ENCODE data around the gene TWF2.
"Not testable (repeated sequence)": the region's sequence is repeated elsewhere in the genome, so short reads cannot be mapped to it uniquely, and the experiment has no call there.

The TWF2 gene

GRCh38 chr3:52238761-52239701 lies at the start of gene TWF2:
TWF2 (minus strand) TSS chr3:52239158; CDS start chr3:52239016, 142 bp downstream.
- no peaks in the 10 kb centered on the region for H3K9me3 ChIP-seq (ENCODE audit: severe bottlenecking)
- ATAC-seq (ENCODE audit: low read depth) = peak; percentile 58

DNA sequence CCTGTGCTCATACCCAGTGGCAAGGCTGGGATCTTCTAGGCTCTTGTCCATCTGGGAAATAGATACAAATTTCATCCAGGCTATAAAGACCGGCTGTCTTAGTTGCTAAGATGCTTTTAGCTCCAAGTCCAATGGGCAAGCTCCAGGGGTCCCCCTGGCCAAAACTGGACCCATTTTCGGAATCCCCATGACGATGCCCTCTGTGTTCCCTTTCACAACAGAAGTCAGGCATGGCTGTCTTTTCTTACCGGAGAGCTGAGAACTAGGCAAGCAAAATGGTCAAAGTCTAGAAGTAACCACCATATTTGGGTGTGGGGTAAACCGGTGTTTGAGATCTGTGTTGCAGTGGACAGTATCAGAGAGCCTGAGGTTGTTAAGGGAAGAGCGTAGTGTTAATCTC lies 49.7 kb upstream of the TWF2 start:
- Histone ChIP-seq H3K36me3 (ENCODE audit: low read depth) (no peaks in the 10 kb centered on the region), H3K9me3 (ENCODE audit: severe bottlenecking) (no peaks in the 10 kb centered on the region), H3K27me3 (ENCODE audit: insufficient read depth, poor library complexity, severe bottlenecking) (no peaks in the 10 kb centered on the region), H3K4me1 (ENCODE audit: insufficient read depth, poor library complexity, severe bottlenecking) (peaks cover 10% of the 10 kb centered on the region), H3K27ac (ENCODE audit: poor library complexity, severe bottlenecking) (peak overlapping the region; percentile 86), H3K4me3 (ENCODE audit: severe bottlenecking) (peak overlapping the region; percentile 86)
- DNase-seq (ENCODE audit: low spot score) (no peak), ATAC-seq (ENCODE audit: low read depth) (no peak)
- TF ChIP-seq, protein P1, sequence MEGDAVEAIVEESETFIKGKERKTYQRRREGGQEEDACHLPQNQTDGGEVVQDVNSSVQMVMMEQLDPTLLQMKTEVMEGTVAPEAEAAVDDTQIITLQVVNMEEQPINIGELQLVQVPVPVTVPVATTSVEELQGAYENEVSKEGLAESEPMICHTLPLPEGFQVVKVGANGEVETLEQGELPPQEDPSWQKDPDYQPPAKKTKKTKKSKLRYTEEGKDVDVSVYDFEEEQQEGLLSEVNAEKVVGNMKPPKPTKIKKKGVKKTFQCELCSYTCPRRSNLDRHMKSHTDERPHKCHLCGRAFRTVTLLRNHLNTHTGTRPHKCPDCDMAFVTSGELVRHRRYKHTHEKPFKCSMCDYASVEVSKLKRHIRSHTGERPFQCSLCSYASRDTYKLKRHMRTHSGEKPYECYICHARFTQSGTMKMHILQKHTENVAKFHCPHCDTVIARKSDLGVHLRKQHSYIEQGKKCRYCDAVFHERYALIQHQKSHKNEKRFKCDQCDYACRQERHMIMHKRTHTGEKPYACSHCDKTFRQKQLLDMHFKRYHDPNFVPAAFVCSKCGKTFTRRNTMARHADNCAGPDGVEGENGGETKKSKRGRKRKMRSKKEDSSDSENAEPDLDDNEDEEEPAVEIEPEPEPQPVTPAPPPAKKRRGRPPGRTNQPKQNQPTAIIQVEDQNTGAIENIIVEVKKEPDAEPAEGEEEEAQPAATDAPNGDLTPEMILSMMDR (IDR thresholded peaks at IDR 0.05; ENCODE audit: poor library complexity, severe bottlenecking) = no peak

More at GRCh38 chr3:52238761-52239701, at the start of gene TWF2:
- TF ChIP-seq, protein P1 (IDR thresholded peaks at IDR 0.05; ENCODE audit: poor library complexity, severe bottlenecking) = peak; percentile 27
- no peaks in the 10 kb centered on the region for H3K27me3 ChIP-seq (ENCODE audit: insufficient read depth, poor library complexity, severe bottlenecking)
- peak within 1 kb of the TSS; percentile 90 for H3K27ac ChIP-seq (ENCODE audit: poor library complexity, severe bottlenecking)
- peaks cover 26% of the 10 kb centered on the region for H3K4me1 ChIP-seq (ENCODE audit: insufficient read depth, poor library complexity, severe bottlenecking)
- H3K36me3 ChIP-seq (ENCODE audit: low read depth) = peaks cover 11% of the 10 kb centered on the region
- DNase-seq (ENCODE audit: low spot score) = peak; percentile 69
- H3K4me3 ChIP-seq (ENCODE audit: severe bottlenecking) = peak within 1 kb of the TSS; percentile 58

GRCh38 chr3:52286777-52287110 lies 47.8 kb upstream of the TWF2 start:
- Histone ChIP-seq H3K4me3 (ENCODE audit: severe bottlenecking) (peak overlapping the region; percentile 86), H3K36me3 (ENCODE audit: low read depth) (no peaks in the 10 kb centered on the region), H3K4me1 (ENCODE audit: insufficient read depth, poor library complexity, severe bottlenecking) (peaks cover 10% of the 10 kb centered on the region), H3K27ac (ENCODE audit: poor library complexity, severe bottlenecking) (peak overlapping the region; percentile 86), H3K27me3 (ENCODE audit: insufficient read depth, poor library complexity, severe bottlenecking) (no peaks in the 10 kb centered on the region), H3K9me3 (ENCODE audit: severe bottlenecking) (no peaks in the 10 kb centered on the region)
- TF ChIP-seq, protein P1 (IDR thresholded peaks at IDR 0.05; ENCODE audit: poor library complexity, severe bottlenecking) = no peak
- DNase-seq (ENCODE audit: low spot score) (no peak), ATAC-seq (ENCODE audit: low read depth) (no peak)

DNA sequence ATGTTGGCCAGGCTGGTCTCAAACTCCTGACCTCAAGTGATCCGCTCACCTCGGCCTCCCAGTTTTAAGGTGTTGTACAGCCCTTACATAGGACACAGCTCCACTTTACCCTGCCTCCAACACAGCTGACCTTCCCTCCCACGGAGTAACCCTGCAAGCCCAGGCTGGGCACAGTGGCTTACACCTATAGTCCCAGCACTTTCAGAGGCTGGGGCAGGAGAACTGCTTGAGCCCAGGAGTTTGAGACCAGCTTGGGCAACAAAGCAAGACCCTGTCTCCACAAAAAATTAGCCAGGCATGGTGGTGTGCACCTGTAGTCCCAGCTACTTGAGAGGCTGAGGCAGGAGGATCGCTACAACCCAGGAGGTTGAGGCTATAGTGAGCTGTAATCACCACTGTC lies 45.1 kb upstream of the TWF2 start:
- not testable (repeated sequence) for H3K9me3 ChIP-seq (ENCODE audit: severe bottlenecking); H3K27ac ChIP-seq (ENCODE audit: poor library complexity, severe bottlenecking); DNase-seq (ENCODE audit: low spot score); H3K4me3 ChIP-seq (ENCODE audit: severe bottlenecking); ATAC-seq (ENCODE audit: low read depth); H3K36me3 ChIP-seq (ENCODE audit: low read depth); H3K27me3 ChIP-seq (ENCODE audit: insufficient read depth, poor library complexity, severe bottlenecking)
- peaks cover 21% of the 10 kb centered on the region for H3K4me1 ChIP-seq (ENCODE audit: insufficient read depth, poor library complexity, severe bottlenecking)

- Histone ChIP-seq H3K36me3 (ENCODE audit: low read depth) (no peaks in the 10 kb centered on the region), H3K4me3 (ENCODE audit: severe bottlenecking) (no peak overlapping the region), H3K27me3 (ENCODE audit: insufficient read depth, poor library complexity, severe bottlenecking) (no peaks in the 10 kb centered on the region), H3K9me3 (ENCODE audit: severe bottlenecking) (no peaks in the 10 kb centered on the region), H3K27ac (ENCODE audit: poor library complexity, severe bottlenecking) (no peak overlapping the region), H3K4me1 (ENCODE audit: insufficient read depth, poor library complexity, severe bottlenecking) (peaks cover 14% of the 10 kb centered on the region)
- DNase-seq (ENCODE audit: low spot score) (no peak), ATAC-seq (ENCODE audit: low read depth) (no peak)
- TF ChIP-seq, protein P1 (IDR thresholded peaks at IDR 0.05; ENCODE audit: poor library complexity, severe bottlenecking) = no peak
These were observed 44.3 kb upstream of the TWF2 start for GRCh38 chr3:52283306-52283705.
